Measurements from ENCODE around the gene ANAPC4.

DNA sequence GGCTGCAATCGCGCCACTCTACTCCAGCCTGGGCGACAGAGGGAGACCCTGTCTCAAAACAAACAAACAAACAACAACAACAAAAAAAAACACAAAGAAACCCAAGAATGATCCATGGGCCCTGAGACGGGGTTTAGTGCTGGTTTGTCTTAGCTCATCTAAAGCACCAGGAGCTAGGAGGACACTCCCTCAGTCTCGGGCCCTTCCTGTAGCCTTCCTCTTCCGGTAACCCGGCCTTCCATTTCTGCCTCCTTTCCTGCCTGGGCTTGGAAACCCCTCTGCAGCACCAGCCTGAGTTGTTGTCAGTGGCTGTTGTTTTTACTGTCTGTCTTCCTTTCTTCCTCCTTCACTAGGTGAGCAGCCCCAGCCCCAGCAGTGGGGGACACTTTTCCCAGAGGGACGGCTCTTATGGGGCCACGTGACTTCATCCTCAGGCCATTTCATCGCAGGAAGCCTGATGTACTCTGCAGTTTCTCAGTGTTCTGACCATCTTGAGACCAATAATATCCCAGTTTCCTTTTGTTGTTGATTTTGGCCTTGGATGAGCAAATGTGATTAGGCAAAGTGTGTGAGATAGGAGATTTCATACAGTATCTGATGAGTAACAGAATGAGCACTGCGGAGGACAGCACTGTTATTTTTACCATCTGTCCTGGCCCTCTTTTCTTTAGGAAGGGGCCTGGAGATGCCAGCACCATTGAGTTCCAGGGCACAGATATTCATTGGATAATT is 90.1 kb downstream of the ANAPC4 start:
- TF ChIP-seq RFX5 (IDR thresholded peaks at IDR 0.05; ENCODE audit: low read depth, low read length) (no peak), POLR2A (IDR thresholded peaks at IDR 0.05; ENCODE audit: low read depth, low read length) (no peak), BHLHE40 (IDR thresholded peaks at IDR 0.05; ENCODE audit: low read depth, low read length) (no peak), RCOR1 (IDR thresholded peaks at IDR 0.05; ENCODE audit: insufficient replicate concordance, low read length) (no peak), MAZ (IDR thresholded peaks at IDR 0.05; ENCODE audit: borderline replicate concordance, low read depth, low read length) (no peak), MXI1 (IDR thresholded peaks at IDR 0.05; ENCODE audit: borderline replicate concordance, low read depth, low read length) (no peak), NFE2L2 (IDR thresholded peaks at IDR 0.05; ENCODE audit: low read depth, low read length) (no peak), FOS (IDR thresholded peaks at IDR 0.05; ENCODE audit: low read depth, low read length) (no peak), SMC3 (IDR thresholded peaks at IDR 0.05; ENCODE audit: low read depth, low read length) (no peak), CEBPB (IDR thresholded peaks at IDR 0.05; ENCODE audit: low read depth, low read length) (no peak)
- TF ChIP-seq, protein P1, sequence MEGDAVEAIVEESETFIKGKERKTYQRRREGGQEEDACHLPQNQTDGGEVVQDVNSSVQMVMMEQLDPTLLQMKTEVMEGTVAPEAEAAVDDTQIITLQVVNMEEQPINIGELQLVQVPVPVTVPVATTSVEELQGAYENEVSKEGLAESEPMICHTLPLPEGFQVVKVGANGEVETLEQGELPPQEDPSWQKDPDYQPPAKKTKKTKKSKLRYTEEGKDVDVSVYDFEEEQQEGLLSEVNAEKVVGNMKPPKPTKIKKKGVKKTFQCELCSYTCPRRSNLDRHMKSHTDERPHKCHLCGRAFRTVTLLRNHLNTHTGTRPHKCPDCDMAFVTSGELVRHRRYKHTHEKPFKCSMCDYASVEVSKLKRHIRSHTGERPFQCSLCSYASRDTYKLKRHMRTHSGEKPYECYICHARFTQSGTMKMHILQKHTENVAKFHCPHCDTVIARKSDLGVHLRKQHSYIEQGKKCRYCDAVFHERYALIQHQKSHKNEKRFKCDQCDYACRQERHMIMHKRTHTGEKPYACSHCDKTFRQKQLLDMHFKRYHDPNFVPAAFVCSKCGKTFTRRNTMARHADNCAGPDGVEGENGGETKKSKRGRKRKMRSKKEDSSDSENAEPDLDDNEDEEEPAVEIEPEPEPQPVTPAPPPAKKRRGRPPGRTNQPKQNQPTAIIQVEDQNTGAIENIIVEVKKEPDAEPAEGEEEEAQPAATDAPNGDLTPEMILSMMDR (conservative IDR thresholded peaks at IDR 0.05; ENCODE audit: low read depth, low read length), result no peak
- TF ChIP-seq, protein P2, sequence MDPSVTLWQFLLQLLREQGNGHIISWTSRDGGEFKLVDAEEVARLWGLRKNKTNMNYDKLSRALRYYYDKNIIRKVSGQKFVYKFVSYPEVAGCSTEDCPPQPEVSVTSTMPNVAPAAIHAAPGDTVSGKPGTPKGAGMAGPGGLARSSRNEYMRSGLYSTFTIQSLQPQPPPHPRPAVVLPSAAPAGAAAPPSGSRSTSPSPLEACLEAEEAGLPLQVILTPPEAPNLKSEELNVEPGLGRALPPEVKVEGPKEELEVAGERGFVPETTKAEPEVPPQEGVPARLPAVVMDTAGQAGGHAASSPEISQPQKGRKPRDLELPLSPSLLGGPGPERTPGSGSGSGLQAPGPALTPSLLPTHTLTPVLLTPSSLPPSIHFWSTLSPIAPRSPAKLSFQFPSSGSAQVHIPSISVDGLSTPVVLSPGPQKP (IDR thresholded peaks at IDR 0.05; ENCODE audit: borderline replicate concordance, low read depth, low read length), result no peak
- TF ChIP-seq, protein P3, sequence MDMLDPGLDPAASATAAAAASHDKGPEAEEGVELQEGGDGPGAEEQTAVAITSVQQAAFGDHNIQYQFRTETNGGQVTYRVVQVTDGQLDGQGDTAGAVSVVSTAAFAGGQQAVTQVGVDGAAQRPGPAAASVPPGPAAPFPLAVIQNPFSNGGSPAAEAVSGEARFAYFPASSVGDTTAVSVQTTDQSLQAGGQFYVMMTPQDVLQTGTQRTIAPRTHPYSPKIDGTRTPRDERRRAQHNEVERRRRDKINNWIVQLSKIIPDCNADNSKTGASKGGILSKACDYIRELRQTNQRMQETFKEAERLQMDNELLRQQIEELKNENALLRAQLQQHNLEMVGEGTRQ (IDR thresholded peaks at IDR 0.05; ENCODE audit: low read depth, low read length), result no peak
